Rectal smooth muscle tissue (tissue), 1 donor: Measurements from ENCODE around the gene DND1.
"Not testable (repeated sequence)": the region's sequence is repeated elsewhere in the genome, so short reads cannot be mapped to it uniquely, and the experiment has no call there.

Source experiments
- H3K27ac ChIP-seq: one replicate; pipeline ENCODE4 v1.7.0; 2013; ENCODE audit warnings: low read depth, low read length, inconsistent platforms
- H3K27me3 ChIP-seq: one replicate; pipeline ENCODE4 v1.7.0; 2013; ENCODE audit warnings: low read length; ENCODE audit not compliant: control insufficient read depth, insufficient read depth
- H3K36me3 ChIP-seq: one replicate; pipeline ENCODE4 v1.7.0; 2013; ENCODE audit warnings: low read length; ENCODE audit not compliant: control insufficient read depth, insufficient read depth
- H3K4me1 ChIP-seq: one replicate; pipeline ENCODE4 v1.7.0; 2013; ENCODE audit warnings: low read length; ENCODE audit not compliant: control insufficient read depth, insufficient read depth
- H3K4me3 ChIP-seq: one replicate; pipeline ENCODE4 v1.7.0; 2013; ENCODE audit warnings: low read length
- H3K9ac ChIP-seq: one replicate; pipeline ENCODE4 v1.7.0; 2013; ENCODE audit warnings: low read length

Gene DND1

DNA sequence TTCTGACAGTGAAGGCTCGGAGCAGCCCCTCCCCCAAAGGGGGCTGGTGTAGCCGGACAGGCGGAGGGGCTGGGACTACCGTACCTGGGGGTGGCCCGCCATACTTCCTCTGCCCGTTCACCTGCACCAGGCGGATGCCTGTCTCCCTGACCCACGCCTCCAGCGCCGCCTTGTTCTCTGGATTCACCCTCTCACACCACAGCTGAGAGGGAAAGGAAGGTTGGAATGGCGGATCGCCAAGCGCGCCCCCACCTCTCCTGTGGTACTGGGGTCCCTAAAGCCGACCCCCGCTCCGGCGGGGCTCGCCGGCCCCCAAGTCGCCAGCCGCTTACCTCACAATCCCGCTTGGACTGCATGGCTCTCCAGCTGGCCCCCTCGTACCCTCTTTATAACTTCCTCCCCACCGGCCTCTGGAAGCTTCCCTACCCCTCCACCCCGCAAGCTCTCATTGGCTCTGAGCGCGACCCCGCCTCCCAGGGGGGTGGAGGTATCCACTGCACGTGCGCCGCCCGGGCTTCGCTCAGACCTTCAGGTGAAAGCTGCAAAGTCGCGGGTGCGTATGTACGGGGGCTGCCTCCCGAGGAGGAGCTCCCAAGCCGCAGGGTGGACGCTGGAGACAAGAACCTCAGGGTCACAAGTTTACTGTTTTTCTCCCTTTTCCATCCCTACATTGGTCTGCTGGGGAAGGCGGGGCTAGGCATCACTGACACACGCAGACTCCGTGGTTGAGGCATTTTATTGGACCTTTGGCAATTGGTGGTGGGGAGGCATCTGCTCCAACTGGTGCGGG is at the start of gene DND1:
TSS of gene DND1 (minus strand) at position 390 of the 790 bp plus-strand sequence. CDS start at position 356, 34 bp downstream.
- no peaks in the 10 kb centered on the region for H3K4me1 ChIP-seq
- H3K9ac ChIP-seq = no peak within 1 kb of the TSS
- no peak within 1 kb of the TSS for H3K27ac ChIP-seq
- peaks cover 48% of the 10 kb centered on the region for H3K36me3 ChIP-seq
- peak within 1 kb of the TSS; percentile 22 for H3K4me3 ChIP-seq
- H3K27me3 ChIP-seq = no peaks in the 10 kb centered on the region

DNA sequence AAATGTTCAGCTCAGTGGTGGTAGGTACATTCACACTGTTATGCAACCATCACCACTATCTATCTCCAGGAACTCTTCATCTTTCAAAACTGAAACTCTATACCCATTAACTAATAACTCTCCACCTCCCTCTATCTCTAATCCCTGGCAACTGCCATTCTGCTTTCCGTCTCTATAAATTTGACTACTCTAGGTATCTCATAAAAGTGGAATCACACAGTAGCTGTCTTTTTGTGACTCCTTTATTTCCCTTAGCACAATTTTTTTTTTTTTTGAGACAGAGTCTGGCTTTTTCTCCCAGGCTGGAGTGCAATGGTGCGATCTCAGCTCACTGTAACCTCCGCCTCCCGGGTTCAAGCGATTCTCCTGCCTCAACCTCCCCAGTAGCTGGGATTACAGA is 48.0 kb upstream of the DND1 start:
- not testable (repeated sequence) for H3K4me3 ChIP-seq

DNA sequence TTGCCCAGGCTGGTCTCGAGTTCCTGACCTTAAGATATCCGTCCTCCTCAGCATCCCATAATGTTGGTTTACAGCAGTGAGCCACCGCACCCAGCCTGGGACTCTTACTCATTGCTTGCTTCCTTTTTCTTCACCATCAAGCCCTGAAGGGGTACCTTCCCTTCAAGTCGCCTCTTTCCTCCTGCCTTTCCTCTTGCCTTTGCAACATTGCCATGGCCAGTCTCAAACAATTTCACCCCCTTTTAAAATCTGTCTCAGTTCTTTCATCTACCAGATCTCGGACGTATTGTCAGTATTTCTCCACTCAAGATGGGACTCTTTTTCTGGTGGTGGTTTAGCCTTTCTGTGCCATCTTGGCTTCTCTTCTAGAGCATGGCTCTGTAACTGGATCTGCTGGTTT is 47.4 kb upstream of the DND1 start:
- H3K4me1 ChIP-seq = not testable (repeated sequence)

More for the DNA sequence above, 48.0 kb upstream of the DND1 start:
- not testable (repeated sequence) for H3K9ac ChIP-seq, H3K36me3 ChIP-seq, H3K27ac ChIP-seq, H3K27me3 ChIP-seq, H3K4me1 ChIP-seq

DNA sequence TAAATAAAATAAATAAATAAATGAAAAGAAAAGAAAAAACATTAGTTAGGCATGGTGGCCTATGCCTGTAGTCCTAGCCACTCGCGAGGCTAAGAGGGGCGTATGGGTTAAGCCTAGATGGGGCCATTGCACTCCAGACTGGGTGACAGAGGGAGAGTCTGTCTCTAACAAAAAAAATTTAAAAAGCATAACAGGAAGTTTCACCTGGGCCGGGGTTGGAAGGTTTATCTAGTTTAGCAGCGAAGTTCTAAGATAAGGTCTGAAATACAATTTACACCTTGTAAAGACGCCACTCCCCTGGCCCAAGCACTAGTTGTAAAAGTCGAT is 44.9 kb upstream of the DND1 start:
- Histone ChIP-seq H3K9ac (no peak overlapping the region), H3K4me1 (no peaks in the 10 kb centered on the region), H3K36me3 (no peaks in the 10 kb centered on the region), H3K27ac (no peak overlapping the region), H3K27me3 (no peaks in the 10 kb centered on the region), H3K4me3 (no peak overlapping the region)

More for the DNA sequence above, 47.4 kb upstream of the DND1 start:
- H3K4me3 ChIP-seq, H3K9ac ChIP-seq, H3K27ac ChIP-seq, H3K27me3 ChIP-seq, H3K36me3 ChIP-seq: not testable (repeated sequence)

DNA sequence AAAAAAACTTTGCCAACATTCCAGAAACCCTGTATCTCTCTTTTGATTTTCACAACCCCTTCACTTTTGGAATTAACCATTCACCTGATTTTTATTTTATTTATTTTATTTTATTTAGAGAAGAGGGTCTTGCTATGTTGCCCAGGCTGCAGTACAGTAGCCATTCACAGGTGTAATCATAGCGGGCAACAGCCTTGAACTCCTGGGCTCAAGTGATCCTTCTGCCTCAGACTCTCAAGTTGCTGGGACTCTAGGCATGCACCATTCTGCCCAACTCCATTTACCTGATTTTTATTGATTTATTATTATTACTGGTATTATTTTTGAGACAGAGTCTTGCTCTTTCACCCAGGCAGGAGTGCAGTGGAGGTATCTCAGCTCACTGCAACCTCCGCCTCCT is 42.9 kb upstream of the DND1 start:
- H3K4me1 ChIP-seq, H3K4me3 ChIP-seq, H3K36me3 ChIP-seq, H3K27ac ChIP-seq, H3K9ac ChIP-seq, H3K27me3 ChIP-seq: not testable (repeated sequence)

- Histone ChIP-seq H3K4me3 (no peak overlapping the region), H3K27me3 (no peaks in the 10 kb centered on the region), H3K4me1 (no peaks in the 10 kb centered on the region), H3K27ac (no peak overlapping the region), H3K9ac (no peak overlapping the region), H3K36me3 (no peaks in the 10 kb centered on the region)
Observed at GRCh38 chr5:140713562-140714094, 40.3 kb upstream of the DND1 start.

DNA sequence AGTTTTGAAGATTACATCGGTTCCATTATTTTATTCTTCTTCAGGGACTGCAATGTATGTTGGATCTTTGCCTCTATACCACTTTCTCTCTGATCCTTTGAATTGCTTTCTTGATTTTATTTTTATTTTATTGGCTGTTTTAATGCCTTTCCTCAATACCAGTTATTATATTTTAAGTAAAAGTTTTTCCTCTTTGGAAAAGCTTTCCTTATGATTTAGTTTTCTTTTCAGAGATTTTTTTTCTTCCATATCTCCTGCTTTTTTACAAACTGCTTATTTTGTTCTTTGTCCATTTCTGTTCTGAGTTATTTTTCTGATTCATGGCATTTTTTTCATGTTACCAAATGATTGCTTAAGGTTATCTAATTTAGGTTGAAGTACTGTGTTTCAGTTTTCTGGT is 38.4 kb upstream of the DND1 start:
- no peaks in the 10 kb centered on the region for H3K4me1 ChIP-seq
- no peak overlapping the region for H3K4me3 ChIP-seq
- H3K27me3 ChIP-seq = no peaks in the 10 kb centered on the region
- H3K36me3 ChIP-seq = no peaks in the 10 kb centered on the region
- no peak overlapping the region for H3K27ac ChIP-seq
- no peak overlapping the region for H3K9ac ChIP-seq

GRCh38 chr5:140710899-140711552 is 37.6 kb upstream of the DND1 start:
- peak overlapping the region; percentile 75 for H3K4me3 ChIP-seq
- peak overlapping the region; percentile 46 for H3K9ac ChIP-seq
- H3K4me1 ChIP-seq = no peaks in the 10 kb centered on the region
- H3K27ac ChIP-seq = peak overlapping the region; percentile 70
- no peaks in the 10 kb centered on the region for H3K27me3 ChIP-seq
- peaks cover 4% of the 10 kb centered on the region for H3K36me3 ChIP-seq

DNA sequence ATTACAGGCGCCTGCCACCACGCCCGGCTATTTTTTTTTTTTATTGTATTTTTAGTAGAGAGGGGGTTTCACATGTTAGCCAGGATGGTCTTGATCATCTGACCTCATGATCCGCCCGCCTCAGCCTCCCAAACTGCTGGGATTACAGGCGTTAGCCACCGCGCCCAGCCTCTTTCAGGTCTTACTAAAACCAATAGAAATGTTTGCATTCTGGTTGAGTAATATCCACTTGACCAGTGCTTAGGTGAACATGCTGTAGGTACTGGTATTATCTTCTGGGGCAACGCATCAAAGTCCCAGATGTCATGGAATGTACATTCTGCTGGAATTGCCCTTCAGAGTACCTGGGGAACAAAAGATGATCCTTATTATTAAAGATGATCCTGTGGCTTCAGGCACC is 35.4 kb upstream of the DND1 start:
- H3K4me1 ChIP-seq, H3K9ac ChIP-seq, H3K27me3 ChIP-seq, H3K4me3 ChIP-seq, H3K27ac ChIP-seq: not testable (repeated sequence)
- H3K36me3 ChIP-seq = peaks cover 13% of the 10 kb centered on the region

- Histone ChIP-seq H3K27ac (no peak overlapping the region), H3K27me3 (no peaks in the 10 kb centered on the region), H3K36me3 (peaks cover 16% of the 10 kb centered on the region), H3K9ac (no peak overlapping the region), H3K4me3 (no peak overlapping the region), H3K4me1 (no peaks in the 10 kb centered on the region)
Observed at GRCh38 chr5:140707812-140708211, 34.4 kb upstream of the DND1 start.

- Histone ChIP-seq H3K9ac (peak within 1 kb of the TSS; percentile 39), H3K27me3 (no peaks in the 10 kb centered on the region), H3K4me1 (peaks cover 11% of the 10 kb centered on the region), H3K4me3 (peak within 1 kb of the TSS; percentile 75), H3K36me3 (peaks cover 38% of the 10 kb centered on the region), H3K27ac (peak within 1 kb of the TSS; percentile 53)
Observed at GRCh38 chr5:140700177-140701144, 27.1 kb upstream of the DND1 start, which contains the start of gene ZMAT2. Gene ZMAT2, plus strand, starts transcription at chr5:140700447. Its CDS starts 14 bp downstream, at chr5:140700461.

- Histone ChIP-seq H3K4me3 (no peak overlapping the region), H3K9ac (no peak overlapping the region), H3K27ac (no peak overlapping the region), H3K36me3 (peaks cover 35% of the 10 kb centered on the region), H3K27me3 (no peaks in the 10 kb centered on the region), H3K4me1 (peaks cover 16% of the 10 kb centered on the region)
Observed at GRCh38 chr5:140696891-140697492, 23.6 kb upstream of the DND1 start.
